Measurements from ENCODE around the gene GMCL1. TPM values are rescaled to one million over a fixed set of nuclear protein-coding genes. Genes with fewer than 3 reads are reported as not detected.
"Not testable (repeated sequence)": the region's sequence is repeated elsewhere in the genome, so short reads cannot be mapped to it uniquely, and the experiment has no call there.

GMCL1 gene
- total RNA-seq, 1 donor from 2014 or later = 26.5 TPM

GRCh38 chr2:69805887-69806286 is 23.6 kb upstream of the GMCL1 start:
- no peak for DNase-seq (ENCODE audit: low spot score)

- no peak for DNase-seq (ENCODE audit: low spot score)
Measured at GRCh38 chr2:69807821-69808540, 21.5 kb upstream of the GMCL1 start.

GRCh38 chr2:69810550-69810949 is 18.9 kb upstream of the GMCL1 start:
- no peak for DNase-seq (ENCODE audit: low spot score)

- no peak for DNase-seq (ENCODE audit: low spot score)
Measured at GRCh38 chr2:69811018-69811417, 18.4 kb upstream of the GMCL1 start.

GRCh38 chr2:69811591-69811990 is 17.9 kb upstream of the GMCL1 start:
- DNase-seq (ENCODE audit: low spot score) = no peak

- no peak for DNase-seq (ENCODE audit: low spot score)
Measured at GRCh38 chr2:69815717-69816116, 13.7 kb upstream of the GMCL1 start.

- no peak for DNase-seq (ENCODE audit: low spot score)
Measured at GRCh38 chr2:69816923-69817542, 12.4 kb upstream of the GMCL1 start.

- no peak for DNase-seq (ENCODE audit: low spot score)
Measured at GRCh38 chr2:69817729-69818501, 11.5 kb upstream of the GMCL1 start.

GRCh38 chr2:69827796-69828540 is 1.5 kb upstream of the GMCL1 start:
- no peak for DNase-seq (ENCODE audit: low spot score)

GRCh38 chr2:69828938-69829255 is 563 bp upstream of the GMCL1 start:
- no peak for DNase-seq (ENCODE audit: low spot score)

GRCh38 chr2:69830045-69830905 is 815 bp downstream of the GMCL1 start:
- no peak for DNase-seq (ENCODE audit: low spot score)

- not testable (repeated sequence) for DNase-seq (ENCODE audit: low spot score)
Measured at GRCh38 chr2:69830906-69831241, 1.4 kb downstream of the GMCL1 start.

GRCh38 chr2:69831354-69831905 is 2.0 kb downstream of the GMCL1 start:
- no peak for DNase-seq (ENCODE audit: low spot score)

GRCh38 chr2:69833752-69834151 is 4.3 kb downstream of the GMCL1 start:
- no peak for DNase-seq (ENCODE audit: low spot score)

- no peak for DNase-seq (ENCODE audit: low spot score)
Measured at GRCh38 chr2:69835666-69836065, 6.2 kb downstream of the GMCL1 start.

GRCh38 chr2:69836316-69836715 is 6.9 kb downstream of the GMCL1 start:
- DNase-seq (ENCODE audit: low spot score) = no peak

GRCh38 chr2:69837533-69837932 is 8.1 kb downstream of the GMCL1 start:
- no peak for DNase-seq (ENCODE audit: low spot score)

GRCh38 chr2:69843993-69844392 is 14.5 kb downstream of the GMCL1 start:
- no peak for DNase-seq (ENCODE audit: low spot score)

- no peak for DNase-seq (ENCODE audit: low spot score)
Measured at GRCh38 chr2:69844560-69844959, 15.1 kb downstream of the GMCL1 start.

Measured in mesenteric fat pad (tissue), 1 donor.